Stimulated activated CD8-positive, alpha-beta memory T cell treated with anti-CD3 and anti-CD28 coated beads, Interleukin-15, amount 100 ng/mL, for 24 hours (primary cell): ENCODE data around the gene DSCAML1.

ENCODE experiments used
- DNase-seq: peaks from one replicate; pipeline ENCODE4 v3.0.0-alpha.2; 2020; ENCODE audit warnings: low read depth

The DSCAML1 gene

GRCh38 chr11:117759305-117759704 lies 37.7 kb downstream of the DSCAML1 start:
- no peak for DNase-seq

- DNase-seq: no peak
These were observed 43.0 kb downstream of the DSCAML1 start for GRCh38 chr11:117754030-117754429.

GRCh38 chr11:117752721-117753237 lies 44.2 kb downstream of the DSCAML1 start:
- DNase-seq: no peak

GRCh38 chr11:117752071-117752470 lies 44.9 kb downstream of the DSCAML1 start:
- DNase-seq: no peak

GRCh38 chr11:117750916-117751662 lies 45.9 kb downstream of the DSCAML1 start:
- DNase-seq: no peak

GRCh38 chr11:117750357-117750756 lies 46.7 kb downstream of the DSCAML1 start:
- DNase-seq: no peak

- no peak for DNase-seq
These were observed 47.5 kb downstream of the DSCAML1 start for GRCh38 chr11:117749541-117749910.

GRCh38 chr11:117748771-117749540 lies 48.1 kb downstream of the DSCAML1 start:
- DNase-seq: no peak

GRCh38 chr11:117747892-117748291 lies 49.1 kb downstream of the DSCAML1 start:
- DNase-seq: no peak

- no peak for DNase-seq
These were observed 51.7 kb downstream of the DSCAML1 start for GRCh38 chr11:117745346-117745745.

- DNase-seq: no peak
These were observed 52.4 kb downstream of the DSCAML1 start for GRCh38 chr11:117744471-117745150.

GRCh38 chr11:117743121-117743815 lies 53.7 kb downstream of the DSCAML1 start:
- DNase-seq: no peak

GRCh38 chr11:117738246-117738957 lies 58.6 kb downstream of the DSCAML1 start:
- DNase-seq: no peak

GRCh38 chr11:117735350-117735977 lies 61.6 kb downstream of the DSCAML1 start:
- no peak for DNase-seq

- no peak for DNase-seq
These were observed 62.4 kb downstream of the DSCAML1 start for GRCh38 chr11:117734601-117735024.

- DNase-seq: no peak
These were observed 63.7 kb downstream of the DSCAML1 start for GRCh38 chr11:117733316-117733715.

GRCh38 chr11:117731722-117732290 lies 65.2 kb downstream of the DSCAML1 start:
- no peak for DNase-seq

GRCh38 chr11:117730208-117730800 lies 66.7 kb downstream of the DSCAML1 start:
- no peak for DNase-seq

- DNase-seq: no peak
These were observed 71.8 kb downstream of the DSCAML1 start for GRCh38 chr11:117725048-117725734.
